Panc1 (cell line): ENCODE data around the gene TFAM. TPM values are rescaled to one million over a fixed set of nuclear protein-coding genes. Genes with fewer than 3 reads are reported as not detected.

Experiments
- ATAC-seq: fragments of 200-7000 bp; cut with Tn5 transposase; 2 replicates; pipeline ENCODE4 v1.9.1; 2020; ENCODE audit warnings: mild to moderate bottlenecking, moderate library complexity
- BruUV-seq: library from RNA; stranded (reverse); fragments of 400-500 nt; replicated peaks from 2 replicates; lab custom pipeline; 2021; lab: Mats Ljungman, UMichigan
- CTCF ChIA-PET: fragments of 300-600 bp; sonication (Branson Sonifier 250); formaldehyde crosslinking; loops from one replicate; lab custom pipeline; 2022; ENCODE audit warnings: antibody characterized with exemption; lab: Charles Lee
- POLR2A ChIA-PET: fragments of 300-600 bp; sonication (Branson Sonifier 250); formaldehyde crosslinking; loops from one replicate; lab custom pipeline; 2022; ENCODE audit warnings: antibody characterized with exemption; lab: Charles Lee
- DNase-seq: peaks from one replicate; pipeline ENCODE4 v3.0.0-alpha.2; 2010; ENCODE audit warnings: low read depth, low spot score
- H3K27ac ChIP-seq: 2 replicates; pipeline ENCODE4 v1.5.1; 2011; ENCODE audit warnings: mild to moderate bottlenecking, low read length, inconsistent platforms
- H3K27me3 ChIP-seq: fragments of 200-500 bp; sonication (Bioruptor generic); 2 replicates; pipeline ENCODE4 v1.6.0; 2014; ENCODE audit warnings: low read length, inconsistent platforms; ENCODE audit not compliant: control insufficient read depth, insufficient read depth
- H3K36me3 ChIP-seq: fragments of 200-500 bp; sonication (Bioruptor generic); 2 replicates; pipeline ENCODE4 v1.5.1; 2014; ENCODE audit warnings: inconsistent platforms, mild to moderate bottlenecking, low read length, moderate library complexity; ENCODE audit not compliant: control insufficient read depth, insufficient read depth
- H3K4me1 ChIP-seq: 2 replicates; pipeline ENCODE4 v1.5.1; 2011; ENCODE audit warnings: inconsistent platforms, mild to moderate bottlenecking, low read length, moderate library complexity; ENCODE audit not compliant: control insufficient read depth, insufficient read depth
- H3K4me3 ChIP-seq, 2 experiments: 2 replicates each; pipeline ENCODE4 v1.5.1; 2011 to 2012; ENCODE audit warnings: low read depth in 2 of 2, low read length in 2 of 2, mild to moderate bottlenecking in 2 of 2, inconsistent platforms in 1 of 2, moderate library complexity in 1 of 2
- H3K9me3 ChIP-seq: fragments of 200-500 bp; sonication (Bioruptor generic); 2 replicates; pipeline ENCODE4 v1.5.1; 2014; ENCODE audit warnings: low read depth, mild to moderate bottlenecking, inconsistent platforms, low read length, moderate library complexity; ENCODE audit not compliant: control insufficient read depth, insufficient read depth
- CTCF ChIP-seq: fragments of 450-650 bp; IDR thresholded peaks from 2 replicates; pipeline ENCODE4 v1.5.1; 2017; ENCODE audit warnings: mild to moderate bottlenecking
- POLR2AphosphoS5 ChIP-seq: IDR thresholded peaks from 2 replicates; pipeline ENCODE4 v1.6.1; 2012; ENCODE audit warnings: mild to moderate bottlenecking, low read depth, low read length, moderate library complexity
- REST ChIP-seq, 2 experiments: IDR thresholded peaks; 2 replicates each; pipeline ENCODE4 v1.6.1; 2011 to 2012; ENCODE audit warnings: low read depth in 2 of 2, control low read depth in 1 of 2, low read length in 1 of 2, mild to moderate bottlenecking in 1 of 2, moderate library complexity in 1 of 2; ENCODE audit not compliant: insufficient read depth in 1 of 2
- SIN3A ChIP-seq: IDR thresholded peaks from 2 replicates; pipeline ENCODE4 v1.6.1; 2012; ENCODE audit warnings: low read depth, mild to moderate bottlenecking, low read length, moderate library complexity, borderline replicate concordance; ENCODE audit not compliant: insufficient read depth
- TCF7L2 ChIP-seq: IDR thresholded peaks from 2 replicates; pipeline ENCODE4 v1.6.1; 2011; ENCODE audit warnings: mild to moderate bottlenecking, low read depth, low read length, inconsistent platforms
- in situ Hi-C: cut with HindIII; loops from 2 replicates; pipeline ENCODE4 v1.10.0; 2016; ENCODE audit warnings: low sequenced_read_pairs, low pct_unique_long_range_greater_than_20kb
- intact Hi-C: fragments of 100-400 bp; cut with micrococcal nuclease; formaldehyde crosslinking; loops from one replicate; pipeline ENCODE4 v1.10.0; 2022; ENCODE audit not compliant: unreplicated experiment
- total RNA-seq: library from RNA; stranded (reverse); gene quantifications from one replicate; pipeline ENCODE4 v1.2.1, GENCODE V29; 2021; ENCODE audit not compliant: unreplicated experiment

TFAM gene
- total RNA-seq, 1 experiment from 2014 or later = 78.2 TPM

GRCh38 chr10:58438986-58439385, 53.8 kb downstream of the TFAM start:
- intact Hi-C loops (no loop called here), in situ Hi-C loops (no loop called here)
- no peak for TF ChIP-seq POLR2AphosphoS5
- TF ChIP-seq TCF7L2 = no peak
- no peak for TF ChIP-seq SIN3A
- no peak for TF ChIP-seq CTCF
- no peak for TF ChIP-seq REST (IDR thresholded peaks at IDR 0.05; ENCODE audit: insufficient read depth in 1 of 2, low read depth in 2 of 2, low read length in 1 of 2)
- ChIA-PET CTCF (no interaction called here), POLR2A (no interaction called here)
- Histone ChIP-seq H3K4me1 (no peaks in the 10 kb centered on the region), H3K4me3 (no peak overlapping the region), H3K27ac (no peak overlapping the region), H3K9me3 (no peaks in the 10 kb centered on the region), H3K36me3 (no peaks in the 10 kb centered on the region), H3K27me3 (no peaks in the 10 kb centered on the region; the same call in 1 of the 2 replicates)
- ATAC-seq (no peak), DNase-seq (no peak)
- BruUV-seq = no TSS peak

GRCh38 chr10:58439632-58440364, 54.6 kb downstream of the TFAM start:
- no TSS peak for BruUV-seq
- H3K27ac ChIP-seq = no peak overlapping the region
- no peak for DNase-seq

More at GRCh38 chr10:58439632-58440364, 54.6 kb downstream of the TFAM start:
- ChIA-PET POLR2A (no interaction called here), CTCF (no interaction called here)
- H3K27me3 ChIP-seq = no peaks in the 10 kb centered on the region; the same call in 1 of the 2 replicates
- no peaks in the 10 kb centered on the region for H3K36me3 ChIP-seq
- no peak overlapping the region for H3K4me3 ChIP-seq
- H3K9me3 ChIP-seq = no peaks in the 10 kb centered on the region
- TF ChIP-seq REST (IDR thresholded peaks at IDR 0.05; ENCODE audit: insufficient read depth in 1 of 2, low read depth in 2 of 2, low read length in 1 of 2) = no peak
- no peak for TF ChIP-seq POLR2AphosphoS5
- TF ChIP-seq SIN3A = no peak
- TF ChIP-seq TCF7L2 = no peak
- TF ChIP-seq CTCF = no peak
- intact Hi-C loops = no loop called here
- no peaks in the 10 kb centered on the region for H3K4me1 ChIP-seq
- no peak for ATAC-seq
- in situ Hi-C loops = no loop called here
